LNCAP (cell line): ENCODE data around the gene PI4KA.

Experiments used
- TF ChIP-seq, protein P1 (sequence below): fragments of 450-650 bp; IDR thresholded peaks from 2 replicates; pipeline ENCODE4 v1.5.1; 2017; ENCODE audit warnings: mild to moderate bottlenecking

Gene PI4KA

DNA sequence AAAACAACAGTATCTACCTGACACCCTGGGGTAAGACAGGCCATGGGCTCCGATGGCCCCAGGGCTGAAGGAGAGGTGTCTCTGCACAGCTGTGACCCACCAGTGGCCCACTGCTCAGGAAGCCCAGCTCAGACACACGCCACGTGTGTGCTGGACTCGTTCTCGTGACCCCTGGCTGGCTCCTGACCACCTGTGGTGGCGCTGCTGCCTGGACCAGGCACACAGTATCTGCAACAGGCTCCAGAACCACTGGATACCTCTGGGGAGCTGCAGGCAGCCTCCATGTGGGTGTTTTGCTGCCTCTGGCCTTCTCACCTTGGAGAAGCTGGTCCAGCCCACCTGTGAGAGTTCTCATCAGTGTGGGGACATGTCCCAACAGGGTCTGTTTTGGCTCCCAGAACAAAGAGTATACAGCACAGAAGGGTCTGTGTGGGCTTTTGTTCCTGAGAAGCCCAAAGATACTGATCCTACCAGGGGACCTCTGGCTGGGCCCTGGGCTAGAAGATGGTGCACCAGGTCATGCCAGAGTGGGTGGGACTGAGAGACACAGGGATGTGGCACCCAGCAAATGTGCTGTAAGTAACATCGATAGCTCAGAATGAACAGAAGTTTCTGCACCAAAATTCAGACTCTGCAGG lies 106.4 kb downstream of the PI4KA start:
- TF ChIP-seq, protein P1, sequence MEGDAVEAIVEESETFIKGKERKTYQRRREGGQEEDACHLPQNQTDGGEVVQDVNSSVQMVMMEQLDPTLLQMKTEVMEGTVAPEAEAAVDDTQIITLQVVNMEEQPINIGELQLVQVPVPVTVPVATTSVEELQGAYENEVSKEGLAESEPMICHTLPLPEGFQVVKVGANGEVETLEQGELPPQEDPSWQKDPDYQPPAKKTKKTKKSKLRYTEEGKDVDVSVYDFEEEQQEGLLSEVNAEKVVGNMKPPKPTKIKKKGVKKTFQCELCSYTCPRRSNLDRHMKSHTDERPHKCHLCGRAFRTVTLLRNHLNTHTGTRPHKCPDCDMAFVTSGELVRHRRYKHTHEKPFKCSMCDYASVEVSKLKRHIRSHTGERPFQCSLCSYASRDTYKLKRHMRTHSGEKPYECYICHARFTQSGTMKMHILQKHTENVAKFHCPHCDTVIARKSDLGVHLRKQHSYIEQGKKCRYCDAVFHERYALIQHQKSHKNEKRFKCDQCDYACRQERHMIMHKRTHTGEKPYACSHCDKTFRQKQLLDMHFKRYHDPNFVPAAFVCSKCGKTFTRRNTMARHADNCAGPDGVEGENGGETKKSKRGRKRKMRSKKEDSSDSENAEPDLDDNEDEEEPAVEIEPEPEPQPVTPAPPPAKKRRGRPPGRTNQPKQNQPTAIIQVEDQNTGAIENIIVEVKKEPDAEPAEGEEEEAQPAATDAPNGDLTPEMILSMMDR: no peak

DNA sequence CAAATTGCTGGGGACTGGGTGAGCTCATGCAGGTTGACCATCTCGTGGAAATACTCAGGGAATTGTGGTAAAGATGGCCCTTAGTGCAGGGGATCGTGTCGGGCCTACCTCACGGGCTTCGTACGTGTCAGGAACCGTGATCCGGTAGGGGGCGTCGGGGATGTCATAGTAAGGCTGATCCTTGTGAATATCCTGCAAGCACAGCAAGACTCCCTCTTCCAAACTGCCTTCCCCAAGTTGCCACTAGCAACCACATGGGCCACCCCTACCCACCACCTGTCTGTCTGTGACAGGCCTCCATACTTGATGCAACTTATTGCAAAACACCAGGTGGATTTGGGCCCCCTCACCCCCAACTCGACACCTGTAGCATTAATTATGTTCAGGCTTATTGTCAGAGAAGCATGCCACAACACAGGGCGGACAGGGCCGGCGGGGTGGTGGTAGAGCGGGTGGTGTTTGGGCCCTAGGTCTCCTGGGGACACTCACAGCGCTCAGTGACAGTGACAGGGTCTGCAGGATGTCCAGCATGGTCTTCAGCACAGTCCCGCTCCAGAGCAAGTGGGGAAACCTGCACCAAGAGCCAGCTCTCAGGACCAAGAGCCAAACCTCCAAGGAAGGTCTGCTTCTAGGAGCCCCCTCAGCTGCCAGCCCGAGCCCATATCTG lies 107.3 kb downstream of the PI4KA start:
- TF ChIP-seq, protein P1: no peak

DNA sequence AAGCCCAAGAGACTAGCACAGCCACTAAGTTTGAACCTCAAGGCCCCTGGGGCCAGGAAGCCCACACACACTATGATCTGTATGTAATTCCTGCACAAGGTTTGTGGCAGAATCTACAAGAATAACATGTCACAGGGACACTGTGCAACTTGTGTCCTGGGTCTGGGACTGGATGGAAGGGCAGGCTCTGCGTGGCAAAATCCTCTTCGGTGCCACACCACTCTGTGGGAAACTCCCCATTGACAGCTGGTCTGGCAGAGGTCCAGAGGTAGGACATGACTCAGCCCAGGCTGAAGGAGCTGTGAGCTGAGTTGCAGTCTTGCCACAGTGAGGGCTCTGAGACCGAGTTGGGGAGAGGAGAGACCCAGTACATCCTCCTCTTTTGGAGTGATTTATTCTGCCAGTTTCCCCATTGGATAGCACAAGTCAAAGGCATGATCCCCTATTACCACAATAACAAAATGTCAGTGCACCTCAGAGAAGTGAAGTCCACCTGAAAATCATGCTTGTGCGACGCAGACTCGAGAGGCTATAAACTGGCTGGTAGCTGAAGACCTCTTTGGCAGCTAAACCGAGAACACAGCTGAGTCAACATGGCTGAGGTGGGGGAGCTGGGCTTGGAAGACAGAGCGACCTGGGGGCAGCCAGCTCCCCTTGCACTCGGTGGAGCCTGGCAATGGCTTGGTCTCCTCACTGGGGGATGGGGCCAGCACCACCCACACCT lies 108.0 kb downstream of the PI4KA start:
- TF ChIP-seq, protein P1: no peak

DNA sequence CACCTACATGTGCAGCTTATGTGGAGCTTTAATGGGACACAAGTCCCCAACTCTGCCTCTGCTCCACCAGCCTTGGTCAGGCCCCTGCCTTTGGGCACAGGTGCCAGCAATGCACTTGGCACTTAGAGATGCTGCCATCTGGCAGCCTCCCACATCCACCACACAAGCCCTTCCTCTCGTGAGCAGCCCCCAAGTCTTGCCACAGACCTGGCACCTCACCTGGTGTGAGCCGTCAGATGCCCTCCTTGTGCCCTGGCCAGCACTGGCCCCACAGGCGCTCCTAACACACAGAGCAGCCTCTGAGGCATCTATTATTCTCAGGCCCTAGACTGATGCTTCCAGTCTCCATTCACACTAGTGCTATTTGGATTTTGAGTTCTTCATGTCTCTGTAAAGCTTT lies 109.2 kb downstream of the PI4KA start:
- TF ChIP-seq, protein P1: no peak

DNA sequence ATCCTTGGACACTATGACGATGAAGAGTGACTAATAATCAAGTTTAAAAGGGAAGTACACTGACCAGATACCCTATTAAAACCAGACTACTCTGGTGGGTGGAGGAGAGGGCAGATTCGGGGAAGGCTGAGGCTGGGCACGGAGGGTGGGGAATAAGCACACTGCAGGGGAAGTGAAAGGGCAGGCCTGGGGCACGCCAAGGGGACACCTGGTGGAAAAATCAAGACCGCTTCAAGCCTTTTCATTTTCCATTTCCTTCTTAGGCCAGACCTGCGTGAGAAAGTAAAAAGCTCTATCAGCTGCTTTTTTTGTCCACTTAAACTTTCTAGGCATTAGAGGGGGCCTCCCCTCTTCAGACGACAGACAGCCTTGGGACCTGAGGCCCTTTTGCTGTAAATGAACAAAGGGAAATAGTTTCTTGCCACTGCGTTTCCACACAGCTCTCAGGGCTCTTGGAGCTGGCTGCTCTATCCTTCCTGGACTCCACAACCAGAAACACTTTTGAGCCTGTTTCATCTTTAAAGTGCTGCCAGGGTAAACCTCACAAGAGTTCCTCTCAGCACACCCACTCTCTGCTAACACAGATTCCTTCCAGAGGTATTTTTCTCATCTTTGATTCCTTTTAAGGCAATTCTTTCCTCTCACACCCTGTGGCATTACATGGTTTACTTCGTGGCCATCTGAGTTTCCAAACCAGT lies 109.7 kb downstream of the PI4KA start:
- TF ChIP-seq, protein P1: no peak

DNA sequence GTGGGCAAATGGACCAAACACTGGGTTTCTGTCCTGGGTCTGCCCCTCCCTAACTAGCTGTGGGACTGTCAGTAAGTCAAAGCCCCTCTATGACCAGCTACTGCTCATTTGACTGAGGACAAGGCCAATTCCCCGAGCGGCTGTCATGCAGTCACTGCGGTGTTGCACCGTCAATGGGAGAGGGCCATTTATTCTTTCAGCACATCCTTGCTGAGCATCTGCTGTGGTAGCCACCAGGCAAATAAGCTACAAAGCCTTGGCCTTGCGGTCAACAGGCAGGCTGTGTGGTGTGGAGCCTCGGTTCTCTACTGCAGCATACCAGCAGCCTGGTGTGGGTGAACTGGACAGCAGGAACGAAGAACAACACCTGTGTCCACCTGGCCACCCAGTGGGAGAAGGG lies 110.5 kb downstream of the PI4KA start:
- TF ChIP-seq, protein P1: no peak

DNA sequence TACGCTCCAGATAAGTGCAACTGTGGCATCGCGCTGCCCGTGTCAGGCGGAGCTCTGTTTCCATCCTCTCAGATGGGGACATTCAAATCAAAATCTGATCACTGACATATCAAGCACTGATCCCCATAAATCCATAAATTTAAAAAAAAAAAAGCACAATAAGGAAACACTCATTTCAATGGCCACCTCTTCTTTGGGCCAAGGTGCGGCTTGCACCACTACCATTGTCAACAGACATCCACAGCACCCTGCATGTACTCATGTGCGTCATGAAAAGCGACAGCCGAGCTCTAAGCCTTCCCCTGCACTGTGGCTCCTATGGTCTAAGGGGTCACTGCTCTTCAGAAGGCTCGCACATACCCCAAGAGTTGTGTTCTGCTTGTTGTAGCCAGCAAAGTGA lies 111.4 kb downstream of the PI4KA start:
- TF ChIP-seq, protein P1: no peak
